A673 (cell line): ENCODE data around the gene GPR31.

ENCODE experiments used
- CTCF ChIP-seq: fragments of 300-800, 200-600 bp; sonication (generic); conservative IDR thresholded peaks from 2 replicates; pipeline ENCODE4 v1.5.1; 2017; ENCODE audit warnings: low read depth, mild to moderate bottlenecking, antibody characterized with exemption, low read length, moderate library complexity, mixed read lengths
- EZH2 ChIP-seq: fragments of 200-600 bp; sonication (generic); IDR thresholded peaks from 2 replicates; pipeline ENCODE4 v1.6.1; 2017; ENCODE audit warnings: borderline replicate concordance, low read depth, mild to moderate bottlenecking, mixed read lengths, antibody characterized with exemption, low read length; ENCODE audit not compliant: poor library complexity, severe bottlenecking

GRCh38 chr6:167113935-167114910 lies 43.6 kb downstream of the GPR31 start:
- TF ChIP-seq CTCF (no peak), EZH2 (no peak)
